Neutrophil (primary cell): ENCODE results near the gene RPS8.
"Not testable (repeated sequence)": the region's sequence is repeated elsewhere in the genome, so short reads cannot be mapped to it uniquely, and the experiment has no call there.

ENCODE experiments used
- H3K27ac ChIP-seq: fragments of 200-600 bp; sonication (generic); 2 replicates; pipeline ENCODE4 v1.5.1; 2016; ENCODE audit warnings: mild to moderate bottlenecking, moderate library complexity
- H3K27me3 ChIP-seq: fragments of 200-600 bp; sonication (generic); 2 replicates; pipeline ENCODE4 v1.6.0; 2016; ENCODE audit warnings: mild to moderate bottlenecking
- H3K36me3 ChIP-seq: fragments of 200-600 bp; sonication (generic); 2 replicates; pipeline ENCODE4 v1.5.1; 2017
- H3K4me1 ChIP-seq, 2 experiments: fragments of 200-600 bp in 1 of 2; sonication (generic) in 1 of 2; 1 replicate in 1 of 2; 2 replicates in 1 of 2; pipeline versions ENCODE4 v1.5.1 to v1.6.1; 2013 to 2016; ENCODE audit warnings: low read depth in 1 of 2, low read length in 1 of 2, mild to moderate bottlenecking in 1 of 2, moderate library complexity in 1 of 2; ENCODE audit not compliant: control insufficient read depth in 1 of 2, insufficient read depth in 1 of 2
- H3K4me3 ChIP-seq, 2 experiments: fragments of 200-600 bp in 1 of 2; sonication (generic) in 1 of 2; 1 replicate in 1 of 2; 2 replicates in 1 of 2; pipeline ENCODE4 v1.5.1; 2013 to 2016; ENCODE audit warnings: low read depth in 1 of 2, low read length in 1 of 2, mild to moderate bottlenecking in 1 of 2, moderate library complexity in 1 of 2
- H3K9me3 ChIP-seq: fragments of 200-600 bp; sonication (generic); 2 replicates; pipeline ENCODE4 v1.5.1; 2016
- TF ChIP-seq, protein P1 (sequence below): fragments of 200-600 bp; sonication (generic); IDR thresholded peaks from 2 replicates; pipeline ENCODE4 v1.5.1; 2016; ENCODE audit warnings: antibody characterized with exemption

The RPS8 gene

DNA sequence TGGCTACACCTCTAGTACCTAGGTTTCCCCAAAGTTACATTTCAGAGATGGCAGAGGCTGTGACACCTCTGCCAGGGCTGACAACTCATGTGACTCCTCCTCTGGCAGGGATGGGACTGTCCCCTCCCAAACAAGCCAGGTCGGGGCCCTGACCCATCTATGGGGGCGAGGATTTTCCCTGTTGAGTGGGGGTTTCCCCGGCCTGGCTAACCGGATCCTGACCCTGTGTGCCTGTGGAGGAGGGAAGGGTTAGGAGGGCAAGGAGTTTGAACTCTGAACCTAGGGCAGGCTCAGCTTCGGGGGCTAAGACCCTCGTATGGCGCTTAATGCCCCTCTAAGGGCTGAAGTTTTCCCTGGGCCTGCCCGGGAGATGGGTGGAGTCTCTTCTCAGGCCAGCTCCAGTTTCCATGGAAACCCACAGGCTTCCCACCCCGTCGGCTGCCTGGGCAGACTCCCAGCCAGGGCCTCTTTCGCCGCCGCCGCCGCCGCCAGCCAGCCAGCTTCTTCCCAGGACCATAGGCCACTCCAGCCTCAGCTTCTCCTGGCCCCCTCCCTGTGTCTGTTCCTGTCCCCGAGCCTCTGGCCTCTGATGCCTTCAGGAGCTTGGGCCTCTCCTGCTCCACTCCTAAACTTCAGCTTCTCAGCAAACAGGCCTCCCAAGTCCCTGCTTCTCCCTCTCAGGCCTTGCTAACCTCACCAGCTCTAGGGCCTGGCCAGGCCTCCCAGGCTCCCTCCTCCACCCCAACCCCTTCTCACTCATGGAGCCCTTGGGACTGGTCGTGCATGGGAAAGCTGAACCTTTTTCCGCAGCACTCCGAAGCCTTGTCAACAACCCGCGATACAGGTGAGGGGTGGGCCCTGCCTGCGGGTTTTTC lies 33.0 kb downstream of the RPS8 start, which contains the start of gene BTBD19:
Gene BTBD19 (plus strand): TSS at position 461 of the 875 bp plus-strand sequence. CDS start 298 bp downstream, at position 759.
- TF ChIP-seq, protein P1, sequence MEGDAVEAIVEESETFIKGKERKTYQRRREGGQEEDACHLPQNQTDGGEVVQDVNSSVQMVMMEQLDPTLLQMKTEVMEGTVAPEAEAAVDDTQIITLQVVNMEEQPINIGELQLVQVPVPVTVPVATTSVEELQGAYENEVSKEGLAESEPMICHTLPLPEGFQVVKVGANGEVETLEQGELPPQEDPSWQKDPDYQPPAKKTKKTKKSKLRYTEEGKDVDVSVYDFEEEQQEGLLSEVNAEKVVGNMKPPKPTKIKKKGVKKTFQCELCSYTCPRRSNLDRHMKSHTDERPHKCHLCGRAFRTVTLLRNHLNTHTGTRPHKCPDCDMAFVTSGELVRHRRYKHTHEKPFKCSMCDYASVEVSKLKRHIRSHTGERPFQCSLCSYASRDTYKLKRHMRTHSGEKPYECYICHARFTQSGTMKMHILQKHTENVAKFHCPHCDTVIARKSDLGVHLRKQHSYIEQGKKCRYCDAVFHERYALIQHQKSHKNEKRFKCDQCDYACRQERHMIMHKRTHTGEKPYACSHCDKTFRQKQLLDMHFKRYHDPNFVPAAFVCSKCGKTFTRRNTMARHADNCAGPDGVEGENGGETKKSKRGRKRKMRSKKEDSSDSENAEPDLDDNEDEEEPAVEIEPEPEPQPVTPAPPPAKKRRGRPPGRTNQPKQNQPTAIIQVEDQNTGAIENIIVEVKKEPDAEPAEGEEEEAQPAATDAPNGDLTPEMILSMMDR: no peak
- H3K9me3 ChIP-seq: no peaks in the 10 kb centered on the region

DNA sequence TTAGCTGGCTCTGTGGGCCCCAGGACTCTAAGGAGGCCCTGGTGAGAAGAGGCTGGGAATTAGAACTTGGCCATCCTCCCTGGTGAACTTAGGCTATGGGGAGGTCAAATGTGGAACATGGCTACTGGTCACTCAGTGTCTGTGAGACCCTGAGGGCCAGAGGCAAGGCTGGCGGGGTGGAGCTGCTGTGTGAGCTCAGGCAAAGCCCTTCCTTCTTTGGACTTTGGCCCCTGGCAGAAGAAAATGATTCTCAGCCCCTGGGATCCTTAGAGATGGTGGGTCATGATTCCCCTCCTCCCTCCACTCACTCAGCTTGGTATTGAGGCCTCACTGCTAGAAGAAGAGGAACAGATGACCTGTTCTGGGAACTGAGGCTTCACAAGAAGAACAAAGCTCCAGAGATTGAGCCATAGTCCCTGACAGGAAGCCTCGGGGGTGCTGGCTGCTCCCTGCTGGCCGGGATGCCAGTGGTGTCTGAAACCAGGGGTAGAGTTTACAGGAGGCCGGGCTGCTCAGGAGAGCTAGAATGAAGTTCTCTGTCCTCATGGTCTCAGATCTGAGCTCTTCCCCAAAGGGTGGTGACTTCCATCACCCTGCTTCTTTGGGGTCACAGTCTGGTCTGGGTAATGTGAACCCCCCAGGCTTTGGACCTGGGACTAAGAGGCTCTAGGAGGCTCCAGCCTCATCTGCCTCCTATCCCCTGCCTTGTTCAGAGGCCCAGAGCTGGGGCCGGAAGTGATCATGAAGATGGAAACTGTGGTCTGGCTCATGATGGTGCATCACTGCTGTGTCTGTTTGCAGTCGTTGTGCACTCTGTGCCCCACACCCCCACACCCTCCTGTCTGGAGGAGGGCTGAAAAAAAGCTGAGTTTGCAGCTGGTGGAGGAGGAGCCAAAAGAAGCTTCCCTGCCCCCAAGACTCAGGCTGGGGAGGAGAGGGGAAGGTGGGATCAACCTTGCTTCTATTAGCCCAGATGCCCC lies 33.9 kb downstream of the RPS8 start:
- H3K4me3 ChIP-seq: peak overlapping the region; percentile 11 to 56
- no peaks in the 10 kb centered on the region for H3K27me3 ChIP-seq
- H3K36me3 ChIP-seq: peaks cover 29% of the 10 kb centered on the region
- H3K9me3 ChIP-seq: no peaks in the 10 kb centered on the region
- H3K27ac ChIP-seq: peak overlapping the region; percentile 100
- peaks cover 63 to 76% of the 10 kb centered on the region in 2 experiments for H3K4me1 ChIP-seq
- TF ChIP-seq, protein P1: no peak

More for the DNA sequence above, 33.0 kb downstream of the RPS8 start, which contains the start of gene BTBD19:
- H3K4me1 ChIP-seq: peaks cover 59 to 74% of the 10 kb centered on the region in 2 experiments
- no peaks in the 10 kb centered on the region for H3K27me3 ChIP-seq
- peak within 1 kb of the TSS; percentile 100 for H3K27ac ChIP-seq
- peaks cover 38% of the 10 kb centered on the region for H3K36me3 ChIP-seq
- peak within 1 kb of the TSS; percentile 11 to 56 for H3K4me3 ChIP-seq

DNA sequence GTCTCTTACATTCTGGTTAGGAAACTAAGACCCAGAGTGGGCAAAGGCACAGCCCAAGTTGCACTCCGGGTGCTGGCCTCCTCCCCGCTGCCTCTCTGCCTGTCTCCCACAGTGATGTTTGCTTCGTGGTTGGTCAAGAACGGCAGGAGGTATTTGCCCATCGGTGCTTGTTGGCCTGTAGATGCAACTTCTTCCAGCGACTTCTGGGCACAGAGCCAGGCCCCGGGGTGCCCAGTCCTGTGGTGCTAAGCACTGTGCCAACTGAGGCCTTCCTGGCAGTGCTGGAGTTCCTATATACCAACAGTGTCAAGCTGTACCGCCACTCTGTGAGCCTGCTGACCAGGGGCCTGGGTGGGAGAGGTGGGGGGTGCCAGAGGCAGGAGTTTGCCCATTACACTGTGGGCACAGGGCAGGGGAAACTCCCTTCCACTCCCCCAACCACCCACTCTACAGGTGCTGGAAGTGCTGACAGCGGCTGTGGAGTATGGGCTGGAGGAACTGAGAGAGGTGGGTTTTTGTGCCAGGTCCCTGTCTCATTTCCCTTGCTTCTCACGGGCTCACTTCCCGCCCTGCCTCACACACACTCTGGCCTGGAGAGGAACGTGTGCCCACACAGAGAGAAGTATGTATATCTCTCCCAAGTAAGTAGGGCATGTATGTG lies 34.9 kb downstream of the RPS8 start:
- Histone ChIP-seq H3K36me3 (peaks cover 20% of the 10 kb centered on the region), H3K4me1 (peaks cover 63 to 74% of the 10 kb centered on the region in 2 experiments), H3K27ac (peak overlapping the region; percentile 100), H3K9me3 (no peaks in the 10 kb centered on the region), H3K4me3 (peak overlapping the region; percentile 11 to 56), H3K27me3 (no peaks in the 10 kb centered on the region)
- TF ChIP-seq, protein P1: no peak

DNA sequence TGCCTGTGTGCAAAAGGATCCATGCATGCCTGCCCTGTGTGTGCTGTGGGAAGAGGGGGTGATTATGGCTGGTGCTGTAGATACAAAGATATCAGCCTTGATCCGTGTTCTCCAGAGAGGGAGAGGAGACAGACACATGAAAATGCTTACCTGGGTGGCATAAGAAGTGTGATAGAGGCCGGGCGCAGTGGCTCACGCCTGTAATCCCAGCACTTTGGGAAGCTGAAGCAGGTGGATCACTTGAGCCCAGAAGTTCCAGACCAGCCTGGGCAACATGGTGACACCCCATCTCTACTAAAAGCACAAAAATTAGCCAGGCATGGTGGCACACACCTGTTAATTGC lies 35.4 kb downstream of the RPS8 start:
- Histone ChIP-seq H3K4me1 (peaks cover 61 to 74% of the 10 kb centered on the region in 2 experiments), H3K36me3 (peaks cover 15% of the 10 kb centered on the region), H3K27ac (peak overlapping the region; percentile 100), H3K4me3 (peak overlapping the region; percentile 11 to 56)
- H3K27me3 ChIP-seq, H3K9me3 ChIP-seq: not testable (repeated sequence)

DNA sequence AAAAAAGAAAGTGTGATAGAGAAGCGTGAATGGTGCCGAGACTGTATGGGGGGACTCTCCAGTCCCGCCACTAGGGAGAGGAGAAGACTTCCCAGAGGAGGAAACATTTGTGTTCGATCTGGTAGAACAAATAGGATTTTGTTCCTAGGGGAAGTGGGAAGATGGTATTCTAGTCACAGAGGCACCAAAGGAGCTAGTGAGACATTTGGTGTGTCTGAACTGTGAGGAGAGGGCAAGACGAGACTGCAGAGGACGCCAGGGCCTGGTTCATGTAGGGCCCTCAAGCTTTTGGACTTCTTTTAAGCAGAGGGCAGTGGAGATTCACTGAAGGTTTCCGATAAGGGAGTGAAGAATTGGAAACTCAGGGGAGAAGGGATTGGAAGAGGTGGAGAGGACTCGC lies 35.9 kb downstream of the RPS8 start:
- peak overlapping the region; percentile 26 for H3K27ac ChIP-seq
- no peak overlapping the region for H3K4me3 ChIP-seq

More for the DNA sequence above, 35.9 kb downstream of the RPS8 start:
- peaks cover 56 to 70% of the 10 kb centered on the region in 2 experiments for H3K4me1 ChIP-seq
- H3K27me3 ChIP-seq: no peaks in the 10 kb centered on the region
- TF ChIP-seq, protein P1: no peak
- H3K9me3 ChIP-seq: no peaks in the 10 kb centered on the region
- H3K36me3 ChIP-seq: peaks cover 10% of the 10 kb centered on the region
